Parathyroid adenoma (tissue), 2 donors: Measurements from ENCODE around the gene PSD.

Source experiments
- H2AFZ ChIP-seq: fragments of 300-600 bp; sonication (generic); one replicate; pipeline ENCODE4 v1.7.0; 2017; ENCODE audit warnings: antibody characterized with exemption, mild to moderate bottlenecking
- H3K27ac ChIP-seq: fragments of 300-600 bp; sonication (generic); one replicate; pipeline ENCODE4 v1.7.0; 2017
- H3K27me3 ChIP-seq: fragments of 300-600 bp; sonication (generic); one replicate; pipeline ENCODE4 v1.7.0; 2017; ENCODE audit warnings: low read length; ENCODE audit not compliant: control insufficient read depth, insufficient read depth
- H3K36me3 ChIP-seq: fragments of 300-600 bp; sonication (generic); one replicate; pipeline ENCODE4 v1.7.0; 2017; ENCODE audit warnings: low read length; ENCODE audit not compliant: control insufficient read depth, insufficient read depth
- H3K4me1 ChIP-seq: fragments of 300-600 bp; sonication (generic); one replicate; pipeline ENCODE4 v1.7.0; 2017; ENCODE audit warnings: control low read depth
- H3K4me2 ChIP-seq: fragments of 300-600 bp; sonication (generic); one replicate; pipeline ENCODE4 v1.7.0; 2017; ENCODE audit warnings: low read length
- H3K4me3 ChIP-seq: fragments of 300-600 bp; sonication (generic); one replicate; pipeline ENCODE4 v1.7.0; 2017; ENCODE audit warnings: low read depth, low read length
- H3K79me2 ChIP-seq: fragments of 300-600 bp; sonication (generic); one replicate; pipeline ENCODE4 v1.7.0; 2017; ENCODE audit warnings: control low read depth
- H3K9ac ChIP-seq: fragments of 300-600 bp; sonication (generic); one replicate; pipeline ENCODE4 v1.7.0; 2017; ENCODE audit warnings: mild to moderate bottlenecking
- H3K9me3 ChIP-seq: fragments of 300-600 bp; sonication (generic); one replicate; pipeline ENCODE4 v1.7.0; 2017; ENCODE audit warnings: low read length; ENCODE audit not compliant: control insufficient read depth
- TF ChIP-seq, protein P1 (sequence below): fragments of 300-600 bp; sonication (generic); IDR thresholded peaks from one replicate; pipeline ENCODE4 v1.7.0; 2017; ENCODE audit warnings: antibody characterized with exemption, mild to moderate bottlenecking
- donor health status: primary hyperparathyroidism.

Gene PSD

DNA sequence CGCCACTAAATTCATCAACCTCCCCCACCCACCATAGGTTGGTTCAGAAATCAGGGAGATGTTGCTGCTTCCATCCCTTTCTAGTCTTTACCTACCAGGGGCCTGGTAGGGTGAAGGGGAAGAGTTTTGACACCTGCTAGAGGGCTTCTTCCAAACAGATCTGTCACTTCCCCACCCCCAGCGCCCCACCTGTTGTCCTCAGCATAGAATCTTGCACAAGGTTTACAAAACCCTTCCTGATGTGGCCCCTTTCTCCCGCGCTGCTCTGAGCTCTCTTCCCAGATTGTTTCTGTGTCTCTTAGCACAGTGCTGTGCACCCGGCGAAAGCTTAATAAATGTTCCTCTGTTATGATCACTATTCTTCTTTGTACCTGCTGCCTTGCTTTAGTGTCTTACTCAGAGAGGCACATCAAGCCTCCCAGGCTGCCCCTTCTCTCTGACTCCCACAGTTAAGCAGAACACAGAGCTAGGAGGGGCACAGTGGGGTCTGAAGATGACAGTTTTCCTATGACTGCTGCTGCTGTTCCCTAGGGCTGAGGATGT, 44.0 kb upstream of the PSD start:
- no peaks in the 10 kb centered on the region for H3K36me3 ChIP-seq
- peaks cover 15% of the 10 kb centered on the region for H3K4me1 ChIP-seq
- H3K79me2 ChIP-seq: peaks cover 2% of the 10 kb centered on the region
- H3K9ac ChIP-seq: no peak overlapping the region
- no peak overlapping the region for H3K4me3 ChIP-seq
- no peak overlapping the region for H3K4me2 ChIP-seq
- no peaks in the 10 kb centered on the region for H3K9me3 ChIP-seq
- no peak overlapping the region for H3K27ac ChIP-seq
- TF ChIP-seq, protein P1, sequence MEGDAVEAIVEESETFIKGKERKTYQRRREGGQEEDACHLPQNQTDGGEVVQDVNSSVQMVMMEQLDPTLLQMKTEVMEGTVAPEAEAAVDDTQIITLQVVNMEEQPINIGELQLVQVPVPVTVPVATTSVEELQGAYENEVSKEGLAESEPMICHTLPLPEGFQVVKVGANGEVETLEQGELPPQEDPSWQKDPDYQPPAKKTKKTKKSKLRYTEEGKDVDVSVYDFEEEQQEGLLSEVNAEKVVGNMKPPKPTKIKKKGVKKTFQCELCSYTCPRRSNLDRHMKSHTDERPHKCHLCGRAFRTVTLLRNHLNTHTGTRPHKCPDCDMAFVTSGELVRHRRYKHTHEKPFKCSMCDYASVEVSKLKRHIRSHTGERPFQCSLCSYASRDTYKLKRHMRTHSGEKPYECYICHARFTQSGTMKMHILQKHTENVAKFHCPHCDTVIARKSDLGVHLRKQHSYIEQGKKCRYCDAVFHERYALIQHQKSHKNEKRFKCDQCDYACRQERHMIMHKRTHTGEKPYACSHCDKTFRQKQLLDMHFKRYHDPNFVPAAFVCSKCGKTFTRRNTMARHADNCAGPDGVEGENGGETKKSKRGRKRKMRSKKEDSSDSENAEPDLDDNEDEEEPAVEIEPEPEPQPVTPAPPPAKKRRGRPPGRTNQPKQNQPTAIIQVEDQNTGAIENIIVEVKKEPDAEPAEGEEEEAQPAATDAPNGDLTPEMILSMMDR: no peak
- peak overlapping the region; percentile 59 for H2AFZ ChIP-seq
- no peaks in the 10 kb centered on the region for H3K27me3 ChIP-seq

- Histone ChIP-seq H3K36me3 (no peaks in the 10 kb centered on the region), H2AFZ (peak overlapping the region; percentile 100), H3K4me1 (peaks cover 15% of the 10 kb centered on the region), H3K4me3 (peak overlapping the region; percentile 59), H3K9me3 (no peaks in the 10 kb centered on the region), H3K27me3 (no peaks in the 10 kb centered on the region), H3K79me2 (peaks cover 2% of the 10 kb centered on the region), H3K9ac (peak overlapping the region; percentile 17), H3K27ac (no peak overlapping the region), H3K4me2 (peak overlapping the region; percentile 83)
- TF ChIP-seq, protein P1: no peak
These were observed 42.8 kb upstream of the PSD start for GRCh38 chr10:102461187-102462054.

DNA sequence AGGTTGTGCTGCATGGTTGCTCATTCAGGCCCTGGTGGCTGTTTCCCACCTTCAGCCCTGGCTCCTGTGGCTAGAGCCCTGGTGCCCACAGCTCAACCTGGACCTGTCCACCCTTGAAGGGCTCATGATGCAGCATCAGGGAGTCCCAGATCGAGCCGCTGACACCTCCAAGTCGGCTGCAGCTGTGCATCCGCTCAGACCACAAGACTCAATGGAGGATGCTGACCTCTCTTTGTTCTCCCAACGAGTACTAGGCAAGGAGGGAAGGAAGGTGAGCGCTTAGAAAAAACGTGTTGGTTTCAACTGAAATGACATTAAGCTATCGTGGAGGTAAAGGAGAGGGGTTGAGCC, 42.2 kb upstream of the PSD start:
- H3K9me3 ChIP-seq: no peaks in the 10 kb centered on the region
- no peak overlapping the region for H3K9ac ChIP-seq
- TF ChIP-seq, protein P1: no peak
- no peak overlapping the region for H3K27ac ChIP-seq
- peak overlapping the region; percentile 59 for H3K4me3 ChIP-seq
- no peaks in the 10 kb centered on the region for H3K27me3 ChIP-seq
- H3K36me3 ChIP-seq: no peaks in the 10 kb centered on the region
- H2AFZ ChIP-seq: peak overlapping the region; percentile 100
- peaks cover 15% of the 10 kb centered on the region for H3K4me1 ChIP-seq
- H3K4me2 ChIP-seq: peak overlapping the region; percentile 83
- peaks cover 2% of the 10 kb centered on the region for H3K79me2 ChIP-seq

DNA sequence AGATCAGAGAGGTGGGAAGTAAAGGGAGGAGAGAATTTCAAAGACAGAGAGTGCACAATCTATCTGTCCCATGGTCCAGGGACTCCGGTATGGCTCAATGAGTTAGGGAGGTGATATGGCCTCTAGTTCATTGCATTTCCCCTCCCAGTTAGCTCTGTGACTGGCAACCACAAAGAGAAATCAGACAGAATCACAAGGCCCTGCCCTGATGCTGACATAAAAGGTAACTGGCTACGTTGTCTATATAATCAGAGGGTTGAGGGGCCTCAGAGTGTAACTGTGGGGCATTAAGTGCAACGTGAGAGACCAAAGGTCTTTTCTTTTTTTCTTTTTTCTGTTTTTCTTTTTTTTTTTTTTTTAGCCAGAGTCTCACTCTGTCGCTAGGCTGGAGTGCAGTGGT, 40.1 kb upstream of the PSD start:
- no peak overlapping the region for H3K9ac ChIP-seq
- TF ChIP-seq, protein P1: no peak
- H3K4me2 ChIP-seq: no peak overlapping the region
- no peaks in the 10 kb centered on the region for H3K36me3 ChIP-seq
- H2AFZ ChIP-seq: no peak overlapping the region
- H3K27ac ChIP-seq: no peak overlapping the region
- peaks cover 2% of the 10 kb centered on the region for H3K79me2 ChIP-seq
- H3K9me3 ChIP-seq: no peaks in the 10 kb centered on the region
- no peak overlapping the region for H3K4me3 ChIP-seq
- H3K4me1 ChIP-seq: peaks cover 15% of the 10 kb centered on the region
- no peaks in the 10 kb centered on the region for H3K27me3 ChIP-seq
